ENCODE results near the gene TLR3.
"Not testable (repeated sequence)": the region's sequence is repeated elsewhere in the genome, so short reads cannot be mapped to it uniquely, and the experiment has no call there.

The TLR3 gene

GRCh38 chr4:186050135-186050534 is 18.8 kb upstream of the TLR3 start:
- DNase-seq: not testable (repeated sequence)

GRCh38 chr4:186051096-186051495 is 17.9 kb upstream of the TLR3 start:
- DNase-seq: no peak

- no peak for DNase-seq
Measured at GRCh38 chr4:186058253-186058979, 10.5 kb upstream of the TLR3 start.

GRCh38 chr4:186058980-186059316 is 10.0 kb upstream of the TLR3 start:
- no peak for DNase-seq

GRCh38 chr4:186061921-186062320 is 7.0 kb upstream of the TLR3 start:
- DNase-seq: no peak

- DNase-seq: no peak
Measured at GRCh38 chr4:186067757-186068385, 1.1 kb upstream of the TLR3 start.

- DNase-seq: no peak
Measured at GRCh38 chr4:186069729-186070128, 773 bp downstream of the TLR3 start.

- DNase-seq: no peak
Measured at GRCh38 chr4:186072516-186072915, 3.6 kb downstream of the TLR3 start.

- no peak for DNase-seq
Measured at GRCh38 chr4:186074189-186074588, 5.2 kb downstream of the TLR3 start.

GRCh38 chr4:186078981-186079638 is 10.2 kb downstream of the TLR3 start:
- no peak for DNase-seq

GRCh38 chr4:186079694-186080093 is 10.7 kb downstream of the TLR3 start:
- DNase-seq: no peak

GRCh38 chr4:186081202-186081807 is 12.3 kb downstream of the TLR3 start:
- no peak for DNase-seq

GRCh38 chr4:186082221-186082620 is 13.3 kb downstream of the TLR3 start:
- no peak for DNase-seq

- DNase-seq: no peak
Measured at GRCh38 chr4:186088523-186088922, 19.6 kb downstream of the TLR3 start.

- no peak for DNase-seq
Measured at GRCh38 chr4:186092296-186092695, 23.3 kb downstream of the TLR3 start.

- DNase-seq: no peak
Measured at GRCh38 chr4:186095406-186095805, 26.4 kb downstream of the TLR3 start.

- DNase-seq: no peak
Measured at GRCh38 chr4:186096681-186097165, 27.8 kb downstream of the TLR3 start.

GRCh38 chr4:186097386-186097785 is 28.4 kb downstream of the TLR3 start:
- no peak for DNase-seq

GRCh38 chr4:186102931-186103330 is 34.0 kb downstream of the TLR3 start:
- no peak for DNase-seq

GRCh38 chr4:186104114-186104889 is 35.3 kb downstream of the TLR3 start, which contains the start of gene FAM149A:
FAM149A (plus strand) TSS chr4:186104704.
- DNase-seq: no peak

- DNase-seq: no peak
Measured at GRCh38 chr4:186104890-186105646, 36.1 kb downstream of the TLR3 start.

Measured in T1000 (cell line).